Uterus (tissue), 4 donors: ENCODE data around the gene LRP1B. TPM values are rescaled to one million over a fixed set of nuclear protein-coding genes. Genes with fewer than 3 reads are reported as not detected.

Source experiments
- DNase-seq, 2 donors: peaks; one replicate each; pipeline ENCODE4 v3.0.0-alpha.2; 2019 to 2020
- H3K27ac ChIP-seq, 2 donors: fragments of 200-600 bp; sonication (generic); 1 replicate in 1 of 2; 2 replicates in 1 of 2; pipeline ENCODE4 v1.5.1; 2016 to 2018
- H3K27me3 ChIP-seq, 2 donors: fragments of 200-600 bp; sonication (generic); one replicate each; pipeline ENCODE4 v1.5.1; 2018 to 2019; ENCODE audit warnings: control low read depth in 1 of 2
- H3K36me3 ChIP-seq, 2 donors: fragments of 200-600 bp; sonication (generic); one replicate each; pipeline ENCODE4 v1.5.1; 2019; ENCODE audit warnings: control low read depth in 1 of 2
- H3K4me1 ChIP-seq, 2 donors: fragments of 200-600 bp; sonication (generic); one replicate each; pipeline ENCODE4 v1.5.1; 2018 to 2019; ENCODE audit warnings: control low read depth in 1 of 2
- H3K4me3 ChIP-seq, 2 donors: fragments of 200-600 bp; sonication (generic); 1 replicate in 1 of 2; 2 replicates in 1 of 2; pipeline ENCODE4 v1.5.1; 2018 to 2019; ENCODE audit warnings: mild to moderate bottlenecking in 1 of 2
- H3K9me3 ChIP-seq, 2 donors: fragments of 200-600 bp; sonication (generic); one replicate each; pipeline ENCODE4 v1.5.1; 2019; ENCODE audit warnings: control low read depth in 1 of 2
- POLR2A ChIP-seq, 2 donors: fragments of 450-650 bp; IDR thresholded peaks; one replicate each; pipeline ENCODE4 v1.6.1; 2016; ENCODE audit warnings: antibody characterized with exemption in 2 of 2, mild to moderate bottlenecking in 1 of 2, moderate library complexity in 1 of 2
- intact Hi-C: fragments of 100-400 bp; cut with DNase I; formaldehyde crosslinking; loops from one replicate; pipeline ENCODE4 v1.15.1; 2023; ENCODE audit warnings: low total_unique reads
- total RNA-seq, 4 donors: library from RNA; depleted of rRNA in 3 of 4; stranded (reverse); fragments of >200 nt in 3 of 4; gene quantifications; one replicate each; pipeline versions ENCODE4 v1.1.0 to v1.2.4, GENCODE V29; 2014 to 2023
- TF ChIP-seq, protein P1 (sequence below), 4 experiments: fragments of 200-600 bp in 2 of 4; fragments of 450-650 bp in 2 of 4; sonication (generic) in 2 of 4; IDR thresholded peaks; one replicate each; pipeline ENCODE4 v1.5.1; 2016 to 2019; ENCODE audit warnings: antibody characterized with exemption in 4 of 4, mild to moderate bottlenecking in 2 of 4, moderate library complexity in 1 of 4
- donor health status: DM: yes; HTN: yes; CAD: no.

Gene LRP1B
- total RNA-seq, 4 donors from 2014 or later = 0.29 to 7.3 (median 0.79) TPM; not detected in 1

DNA sequence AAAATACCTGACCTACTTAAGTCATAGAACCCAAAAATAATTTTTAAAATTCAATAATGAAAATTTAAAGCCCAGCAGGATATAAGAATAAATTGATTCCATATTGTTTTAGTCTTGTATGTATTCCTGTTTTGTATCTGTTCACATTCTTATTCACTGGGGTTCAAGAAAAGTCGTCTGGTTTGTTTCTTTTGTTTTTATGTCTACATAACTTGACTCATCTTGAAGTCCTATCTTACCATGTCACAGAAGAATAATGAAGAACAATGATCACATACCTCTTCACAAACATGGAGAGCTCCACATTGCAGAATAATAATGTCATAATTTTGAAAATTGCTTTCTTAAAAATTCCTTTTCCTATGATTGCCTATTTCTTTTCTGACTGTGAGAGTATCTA is 43.4 kb upstream of the LRP1B start:
- DNase-seq = no peak
- H3K36me3 ChIP-seq = peaks cover 0 to 4% of the 10 kb centered on the region in 2 donors

DNA sequence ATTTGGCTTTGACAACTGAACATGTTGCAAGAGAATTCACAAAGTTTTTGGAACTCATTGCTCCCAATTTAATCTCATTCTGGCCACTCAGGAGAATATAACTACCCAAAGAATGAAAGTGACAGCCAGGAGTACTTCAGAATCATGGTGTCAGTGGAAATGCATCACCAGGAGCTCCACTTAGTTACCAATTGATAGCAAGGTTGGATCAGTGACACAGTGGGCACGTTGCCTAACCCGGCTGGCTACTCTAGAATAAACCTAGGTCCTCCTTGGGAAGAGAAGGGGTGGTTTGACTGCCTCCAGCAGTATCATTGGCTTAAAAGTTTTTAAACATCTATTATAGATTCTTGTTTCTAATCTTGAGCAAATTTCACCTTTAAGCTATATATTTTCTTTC is 40.0 kb upstream of the LRP1B start:
- intact Hi-C loops = no loop called here
- DNase-seq = no peak
- no peaks in the 10 kb centered on the region for H3K9me3 ChIP-seq
- no peaks in the 10 kb centered on the region for H3K27me3 ChIP-seq
- H3K36me3 ChIP-seq = peaks cover 0 to 4% of the 10 kb centered on the region in 2 donors
- TF ChIP-seq POLR2A (IDR thresholded peaks at IDR 0.05) = no peak
- TF ChIP-seq, protein P1, sequence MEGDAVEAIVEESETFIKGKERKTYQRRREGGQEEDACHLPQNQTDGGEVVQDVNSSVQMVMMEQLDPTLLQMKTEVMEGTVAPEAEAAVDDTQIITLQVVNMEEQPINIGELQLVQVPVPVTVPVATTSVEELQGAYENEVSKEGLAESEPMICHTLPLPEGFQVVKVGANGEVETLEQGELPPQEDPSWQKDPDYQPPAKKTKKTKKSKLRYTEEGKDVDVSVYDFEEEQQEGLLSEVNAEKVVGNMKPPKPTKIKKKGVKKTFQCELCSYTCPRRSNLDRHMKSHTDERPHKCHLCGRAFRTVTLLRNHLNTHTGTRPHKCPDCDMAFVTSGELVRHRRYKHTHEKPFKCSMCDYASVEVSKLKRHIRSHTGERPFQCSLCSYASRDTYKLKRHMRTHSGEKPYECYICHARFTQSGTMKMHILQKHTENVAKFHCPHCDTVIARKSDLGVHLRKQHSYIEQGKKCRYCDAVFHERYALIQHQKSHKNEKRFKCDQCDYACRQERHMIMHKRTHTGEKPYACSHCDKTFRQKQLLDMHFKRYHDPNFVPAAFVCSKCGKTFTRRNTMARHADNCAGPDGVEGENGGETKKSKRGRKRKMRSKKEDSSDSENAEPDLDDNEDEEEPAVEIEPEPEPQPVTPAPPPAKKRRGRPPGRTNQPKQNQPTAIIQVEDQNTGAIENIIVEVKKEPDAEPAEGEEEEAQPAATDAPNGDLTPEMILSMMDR (IDR thresholded peaks at IDR 0.05) = no peak
- no peak overlapping the region for H3K27ac ChIP-seq
- H3K4me3 ChIP-seq = no peak overlapping the region
- H3K4me1 ChIP-seq = no peaks in the 10 kb centered on the region

More for the DNA sequence above, 43.4 kb upstream of the LRP1B start:
- no peaks in the 10 kb centered on the region for H3K27me3 ChIP-seq
- no peak for TF ChIP-seq POLR2A (IDR thresholded peaks at IDR 0.05)
- TF ChIP-seq, protein P1 (IDR thresholded peaks at IDR 0.05) = no peak
- intact Hi-C loops = no loop called here
- no peaks in the 10 kb centered on the region for H3K4me1 ChIP-seq
- no peak overlapping the region for H3K4me3 ChIP-seq
- H3K27ac ChIP-seq = no peak overlapping the region
- no peaks in the 10 kb centered on the region for H3K9me3 ChIP-seq

DNA sequence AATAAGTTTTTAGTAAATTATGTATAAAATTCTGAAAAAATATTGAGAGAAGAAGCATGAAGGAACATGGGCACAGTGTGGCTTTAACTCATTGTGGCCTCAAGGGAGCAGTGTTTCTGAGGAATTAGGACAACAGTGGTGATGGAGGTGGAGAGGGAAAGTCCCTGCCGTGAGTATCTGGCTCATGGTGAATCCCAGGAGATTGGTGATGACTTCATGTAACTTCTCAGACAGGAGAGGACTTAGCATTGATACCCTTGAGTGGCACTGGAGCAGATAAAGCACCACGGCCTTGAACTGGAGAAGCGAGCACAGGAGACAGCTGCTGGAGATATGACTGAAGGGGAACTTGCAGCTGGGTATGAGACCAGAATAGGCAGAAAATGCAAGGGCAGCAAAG is 35.0 kb upstream of the LRP1B start:
- Histone ChIP-seq H3K4me1 (no peaks in the 10 kb centered on the region), H3K9me3 (no peaks in the 10 kb centered on the region), H3K27me3 (no peaks in the 10 kb centered on the region), H3K27ac (no peak overlapping the region), H3K36me3 (peaks cover 0 to 4% of the 10 kb centered on the region in 2 donors), H3K4me3 (no peak overlapping the region)
- no peak for TF ChIP-seq POLR2A (IDR thresholded peaks at IDR 0.05)
- TF ChIP-seq, protein P1 (IDR thresholded peaks at IDR 0.05) = no peak
- DNase-seq = no peak
- intact Hi-C loops = no loop called here

DNA sequence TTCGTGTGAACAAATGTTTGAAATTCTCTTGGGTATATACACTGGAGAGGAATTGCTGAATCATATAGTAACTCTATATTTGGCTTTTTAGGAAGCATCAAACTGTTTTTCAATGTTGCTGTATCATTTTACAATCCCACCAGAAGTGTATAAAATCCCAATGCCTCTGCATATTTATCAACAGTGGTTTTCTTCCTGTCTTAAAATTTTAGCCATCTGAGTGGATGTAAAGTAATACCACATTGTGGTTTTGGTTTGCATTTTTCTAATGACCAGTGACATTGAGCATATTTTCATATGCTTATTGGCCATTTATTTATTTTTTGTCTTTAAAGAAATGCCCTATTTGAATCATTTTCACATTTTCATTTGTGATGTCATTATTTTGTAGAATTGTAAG is 22.8 kb upstream of the LRP1B start:
- Histone ChIP-seq H3K27me3 (no peaks in the 10 kb centered on the region), H3K4me1 (no peaks in the 10 kb centered on the region), H3K9me3 (no peaks in the 10 kb centered on the region), H3K27ac (no peak overlapping the region), H3K36me3 (no peaks in the 10 kb centered on the region), H3K4me3 (no peak overlapping the region)
- intact Hi-C loops = no loop called here
- TF ChIP-seq POLR2A (IDR thresholded peaks at IDR 0.05) = no peak
- TF ChIP-seq, protein P1 (IDR thresholded peaks at IDR 0.05) = no peak
- DNase-seq = no peak

DNA sequence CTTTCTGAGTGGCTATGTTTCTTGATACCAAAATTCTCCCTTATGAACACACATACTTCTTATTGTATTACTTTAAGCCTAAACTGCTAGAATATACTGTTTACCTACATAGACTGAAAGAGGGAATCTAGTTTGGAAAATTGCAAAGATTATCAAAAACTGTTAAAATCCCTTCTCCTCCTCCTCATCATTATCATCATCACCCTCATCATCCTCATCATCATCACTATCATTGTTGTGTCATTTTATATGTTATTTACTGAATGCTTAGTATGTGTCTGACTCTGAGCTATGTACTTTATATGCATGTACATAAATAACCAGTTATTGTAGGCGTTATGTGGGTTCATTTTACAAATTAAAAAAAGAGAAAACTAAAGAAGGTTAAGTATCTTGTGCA is 19.6 kb upstream of the LRP1B start:
- no peak for TF ChIP-seq POLR2A (IDR thresholded peaks at IDR 0.05)
- TF ChIP-seq, protein P1 (IDR thresholded peaks at IDR 0.05) = no peak

More for the DNA sequence above, 19.6 kb upstream of the LRP1B start:
- Histone ChIP-seq H3K4me3 (no peak overlapping the region), H3K27ac (no peak overlapping the region), H3K27me3 (no peaks in the 10 kb centered on the region), H3K36me3 (no peaks in the 10 kb centered on the region), H3K9me3 (no peaks in the 10 kb centered on the region), H3K4me1 (no peaks in the 10 kb centered on the region)
- DNase-seq = no peak
- intact Hi-C loops = no loop called here
